Astrocyte of the spinal cord (primary cell): ENCODE measurements around the gene CLMP.

Experiments used
- DNase-seq: peaks from one replicate; pipeline ENCODE4 v3.0.0; 2011; ENCODE audit warnings: low read depth, low spot score
- H3K4me3 ChIP-seq: 2 replicates; pipeline ENCODE4 v1.5.1; 2011; ENCODE audit warnings: low read depth, mild to moderate bottlenecking, low read length, moderate library complexity
- in situ Hi-C: cut with HindIII; loops from 2 replicates; pipeline ENCODE4 v1.10.0; 2017; ENCODE audit warnings: low sequenced_read_pairs
- TF ChIP-seq, protein P1 (sequence below): IDR thresholded peaks from 2 replicates; pipeline ENCODE4 v1.5.1; 2012; ENCODE audit warnings: low read depth, mild to moderate bottlenecking, low read length, inconsistent platforms

Gene CLMP, protein sequence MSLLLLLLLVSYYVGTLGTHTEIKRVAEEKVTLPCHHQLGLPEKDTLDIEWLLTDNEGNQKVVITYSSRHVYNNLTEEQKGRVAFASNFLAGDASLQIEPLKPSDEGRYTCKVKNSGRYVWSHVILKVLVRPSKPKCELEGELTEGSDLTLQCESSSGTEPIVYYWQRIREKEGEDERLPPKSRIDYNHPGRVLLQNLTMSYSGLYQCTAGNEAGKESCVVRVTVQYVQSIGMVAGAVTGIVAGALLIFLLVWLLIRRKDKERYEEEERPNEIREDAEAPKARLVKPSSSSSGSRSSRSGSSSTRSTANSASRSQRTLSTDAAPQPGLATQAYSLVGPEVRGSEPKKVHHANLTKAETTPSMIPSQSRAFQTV

DNA sequence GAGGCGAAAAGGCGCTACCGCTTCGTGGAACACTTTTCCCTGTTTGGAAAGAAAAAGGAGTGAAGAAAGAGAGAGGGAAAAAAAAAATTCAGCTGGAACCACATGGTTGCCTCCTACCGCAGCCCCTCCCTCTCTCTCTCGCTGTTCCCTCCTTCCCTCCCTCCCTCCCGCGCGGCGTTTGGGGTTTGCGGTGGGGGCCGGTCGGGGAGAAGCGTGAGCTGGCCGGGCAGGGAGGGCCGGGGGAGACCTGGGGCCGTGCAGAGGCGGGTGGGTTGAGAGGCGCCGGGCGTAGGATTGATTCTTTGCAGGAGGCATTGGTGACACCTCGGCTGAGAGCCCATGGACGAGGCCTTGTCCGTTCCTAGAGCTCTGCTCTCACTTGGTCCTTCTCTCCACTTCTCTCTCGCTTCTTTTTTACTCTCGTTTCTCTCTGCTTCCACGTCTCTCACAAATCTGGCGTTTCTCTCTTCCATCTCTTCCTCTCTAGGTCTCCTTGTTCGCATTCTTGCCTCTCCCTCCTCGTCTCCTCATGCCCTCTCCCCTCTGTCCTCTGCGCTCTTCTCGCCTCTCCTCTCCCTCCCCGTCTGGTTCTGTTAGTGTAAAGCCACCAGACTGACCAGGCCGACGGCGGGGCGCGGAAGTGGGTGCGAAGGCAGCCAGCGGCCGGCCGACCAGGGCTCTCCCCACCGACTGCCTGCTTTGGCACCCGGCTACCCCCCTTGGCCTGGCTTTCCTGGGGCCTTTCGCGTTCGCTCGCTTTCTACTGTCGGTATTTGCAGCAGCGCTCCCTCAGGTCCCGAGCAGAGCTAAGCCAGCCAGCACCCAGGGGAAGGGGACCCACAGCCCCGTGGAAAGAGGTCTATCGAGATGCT is at the start of gene CLMP:
TSS of gene CLMP (minus strand) at position 61 of the 872 bp plus-strand sequence. CDS start 308 bp downstream, outside the sequence.
- TF ChIP-seq, protein P1, sequence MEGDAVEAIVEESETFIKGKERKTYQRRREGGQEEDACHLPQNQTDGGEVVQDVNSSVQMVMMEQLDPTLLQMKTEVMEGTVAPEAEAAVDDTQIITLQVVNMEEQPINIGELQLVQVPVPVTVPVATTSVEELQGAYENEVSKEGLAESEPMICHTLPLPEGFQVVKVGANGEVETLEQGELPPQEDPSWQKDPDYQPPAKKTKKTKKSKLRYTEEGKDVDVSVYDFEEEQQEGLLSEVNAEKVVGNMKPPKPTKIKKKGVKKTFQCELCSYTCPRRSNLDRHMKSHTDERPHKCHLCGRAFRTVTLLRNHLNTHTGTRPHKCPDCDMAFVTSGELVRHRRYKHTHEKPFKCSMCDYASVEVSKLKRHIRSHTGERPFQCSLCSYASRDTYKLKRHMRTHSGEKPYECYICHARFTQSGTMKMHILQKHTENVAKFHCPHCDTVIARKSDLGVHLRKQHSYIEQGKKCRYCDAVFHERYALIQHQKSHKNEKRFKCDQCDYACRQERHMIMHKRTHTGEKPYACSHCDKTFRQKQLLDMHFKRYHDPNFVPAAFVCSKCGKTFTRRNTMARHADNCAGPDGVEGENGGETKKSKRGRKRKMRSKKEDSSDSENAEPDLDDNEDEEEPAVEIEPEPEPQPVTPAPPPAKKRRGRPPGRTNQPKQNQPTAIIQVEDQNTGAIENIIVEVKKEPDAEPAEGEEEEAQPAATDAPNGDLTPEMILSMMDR, result no peak
- DNase-seq, result peak; percentile 69
- in situ Hi-C loops, result no loop called here
- peak within 1 kb of the TSS; percentile 72 for H3K4me3 ChIP-seq

DNA sequence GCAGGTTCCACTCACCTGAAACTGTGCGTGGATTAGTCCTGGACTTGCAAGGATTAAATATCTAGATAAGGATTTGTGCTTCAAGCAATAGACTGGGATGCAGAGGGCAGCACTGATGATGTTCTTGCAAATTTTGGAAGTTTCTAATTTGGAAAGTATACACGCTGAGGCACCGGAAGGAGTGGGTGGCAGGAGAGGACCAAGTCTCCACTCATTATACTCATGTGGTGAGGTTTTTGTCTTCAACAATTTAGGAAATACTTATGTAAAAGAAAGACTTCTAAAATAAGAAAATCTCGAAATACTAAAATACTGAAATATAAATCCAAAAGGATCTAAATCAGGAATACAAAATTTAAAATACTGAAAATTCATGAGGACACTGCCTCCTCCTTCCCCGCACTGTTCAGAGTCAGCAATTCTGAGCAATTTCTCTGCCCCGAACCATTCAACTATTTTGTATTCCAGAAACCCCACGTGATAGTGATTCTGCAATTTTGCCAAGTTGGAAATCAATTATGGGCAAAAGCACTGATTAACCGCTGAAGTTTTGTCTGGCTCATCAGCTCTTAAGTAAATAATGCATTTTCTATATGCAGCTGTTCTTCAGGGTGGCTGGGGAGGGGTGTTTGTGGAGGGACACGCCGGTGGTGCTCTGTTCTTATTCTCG is 47.0 kb upstream of the CLMP start:
- in situ Hi-C loops, result no loop called here
- no peak for DNase-seq
- no peak overlapping the region for H3K4me3 ChIP-seq
- TF ChIP-seq, protein P1, result no peak

- TF ChIP-seq, protein P1, result no peak
- DNase-seq, result no peak
- in situ Hi-C loops, result no loop called here
- H3K4me3 ChIP-seq, result no peak overlapping the region
Measured at GRCh38 chr11:123241294-123241693, 46.2 kb upstream of the CLMP start.

- peak; percentile 33 for DNase-seq
- TF ChIP-seq, protein P1, result no peak
- in situ Hi-C loops, result no loop called here
- H3K4me3 ChIP-seq, result no peak overlapping the region
Measured at GRCh38 chr11:123239191-123240150, 44.4 kb upstream of the CLMP start.

DNA sequence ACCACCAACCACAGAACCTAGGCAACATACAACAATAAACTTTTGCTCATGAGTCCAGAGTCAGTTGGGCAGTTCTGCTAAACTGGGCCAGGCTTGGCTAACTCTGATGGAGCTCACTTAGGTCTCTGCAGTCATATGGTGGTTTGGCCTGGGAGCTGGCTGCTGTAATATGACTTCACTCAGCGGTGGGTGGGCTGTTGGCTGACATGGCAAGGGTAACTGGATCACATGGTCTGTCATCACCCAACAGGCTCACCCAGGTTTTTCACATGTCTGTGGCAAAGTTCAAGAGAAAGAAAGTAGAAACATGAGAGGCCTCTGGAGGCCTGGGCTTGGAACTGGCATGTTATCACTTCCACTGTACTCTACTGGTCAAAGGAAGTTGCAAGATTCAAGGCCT is 43.2 kb upstream of the CLMP start:
- peak; percentile 33 for DNase-seq
- TF ChIP-seq, protein P1, result no peak
- no peak overlapping the region for H3K4me3 ChIP-seq
- in situ Hi-C loops, result no loop called here
